ENCODE measurements around the gene TBCK.

DNA sequence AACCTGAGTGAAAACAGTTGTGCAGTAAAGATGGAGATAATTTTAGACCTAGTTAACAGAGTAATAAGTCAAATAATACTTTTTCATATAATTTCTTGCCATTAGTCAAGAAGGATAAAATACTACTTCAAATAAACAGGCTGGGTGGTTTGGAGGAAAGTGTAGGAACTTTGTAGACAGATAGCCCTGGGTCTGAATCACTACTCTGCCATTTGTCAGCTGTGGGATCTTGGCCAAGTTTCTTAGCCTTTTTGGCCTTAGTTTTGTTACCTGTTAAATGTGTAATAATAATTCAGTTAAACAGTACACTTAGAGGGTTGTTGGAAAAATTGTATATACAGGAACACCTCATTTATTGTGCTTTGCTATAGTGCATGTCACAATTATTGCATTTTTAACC is 257.1 kb downstream of the TBCK start:
- no peak for TF ChIP-seq EZH2 (IDR thresholded peaks at IDR 0.05; ENCODE audit: insufficient read depth, low read length)
- TF ChIP-seq, protein P1, sequence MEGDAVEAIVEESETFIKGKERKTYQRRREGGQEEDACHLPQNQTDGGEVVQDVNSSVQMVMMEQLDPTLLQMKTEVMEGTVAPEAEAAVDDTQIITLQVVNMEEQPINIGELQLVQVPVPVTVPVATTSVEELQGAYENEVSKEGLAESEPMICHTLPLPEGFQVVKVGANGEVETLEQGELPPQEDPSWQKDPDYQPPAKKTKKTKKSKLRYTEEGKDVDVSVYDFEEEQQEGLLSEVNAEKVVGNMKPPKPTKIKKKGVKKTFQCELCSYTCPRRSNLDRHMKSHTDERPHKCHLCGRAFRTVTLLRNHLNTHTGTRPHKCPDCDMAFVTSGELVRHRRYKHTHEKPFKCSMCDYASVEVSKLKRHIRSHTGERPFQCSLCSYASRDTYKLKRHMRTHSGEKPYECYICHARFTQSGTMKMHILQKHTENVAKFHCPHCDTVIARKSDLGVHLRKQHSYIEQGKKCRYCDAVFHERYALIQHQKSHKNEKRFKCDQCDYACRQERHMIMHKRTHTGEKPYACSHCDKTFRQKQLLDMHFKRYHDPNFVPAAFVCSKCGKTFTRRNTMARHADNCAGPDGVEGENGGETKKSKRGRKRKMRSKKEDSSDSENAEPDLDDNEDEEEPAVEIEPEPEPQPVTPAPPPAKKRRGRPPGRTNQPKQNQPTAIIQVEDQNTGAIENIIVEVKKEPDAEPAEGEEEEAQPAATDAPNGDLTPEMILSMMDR (IDR thresholded peaks at IDR 0.05; ENCODE audit: insufficient read depth, low read depth, low read length): no peak

Measured in astrocyte (in vitro differentiated cells and primary cell).